D721Med (cell line): Measurements from ENCODE around the gene SLC5A5.

Experiments used
- DNase-seq: peaks from one replicate; pipeline ENCODE4 v3.0.0; 2011; ENCODE audit warnings: low spot score; ENCODE audit not compliant: insufficient read length
- FAIRE-seq: peaks from 2 replicates; lab custom pipeline; 2011; peaks lifted over from hg19 to GRCh38; lab: Jason Lieb, UNC
- TF ChIP-seq, protein P1 (sequence below): IDR thresholded peaks from 2 replicates; pipeline ENCODE4 v1.5.1; 2012; ENCODE audit warnings: mild to moderate bottlenecking, control low read depth; ENCODE audit not compliant: insufficient read depth; ENCODE audit errors: missing control alignments

Gene SLC5A5

GRCh38 chr19:17871878-17872250 is at the start of gene SLC5A5:
TSS of gene SLC5A5 (plus strand) at chr19:17871945. CDS start at chr19:17872320, 375 bp downstream.
- DNase-seq (no peak), FAIRE-seq (no peak)
- TF ChIP-seq, protein P1, sequence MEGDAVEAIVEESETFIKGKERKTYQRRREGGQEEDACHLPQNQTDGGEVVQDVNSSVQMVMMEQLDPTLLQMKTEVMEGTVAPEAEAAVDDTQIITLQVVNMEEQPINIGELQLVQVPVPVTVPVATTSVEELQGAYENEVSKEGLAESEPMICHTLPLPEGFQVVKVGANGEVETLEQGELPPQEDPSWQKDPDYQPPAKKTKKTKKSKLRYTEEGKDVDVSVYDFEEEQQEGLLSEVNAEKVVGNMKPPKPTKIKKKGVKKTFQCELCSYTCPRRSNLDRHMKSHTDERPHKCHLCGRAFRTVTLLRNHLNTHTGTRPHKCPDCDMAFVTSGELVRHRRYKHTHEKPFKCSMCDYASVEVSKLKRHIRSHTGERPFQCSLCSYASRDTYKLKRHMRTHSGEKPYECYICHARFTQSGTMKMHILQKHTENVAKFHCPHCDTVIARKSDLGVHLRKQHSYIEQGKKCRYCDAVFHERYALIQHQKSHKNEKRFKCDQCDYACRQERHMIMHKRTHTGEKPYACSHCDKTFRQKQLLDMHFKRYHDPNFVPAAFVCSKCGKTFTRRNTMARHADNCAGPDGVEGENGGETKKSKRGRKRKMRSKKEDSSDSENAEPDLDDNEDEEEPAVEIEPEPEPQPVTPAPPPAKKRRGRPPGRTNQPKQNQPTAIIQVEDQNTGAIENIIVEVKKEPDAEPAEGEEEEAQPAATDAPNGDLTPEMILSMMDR, result no peak

GRCh38 chr19:17824339-17824738 is 47.4 kb upstream of the SLC5A5 start:
- no peak for DNase-seq
- TF ChIP-seq, protein P1, result no peak
- no peak for FAIRE-seq

DNA sequence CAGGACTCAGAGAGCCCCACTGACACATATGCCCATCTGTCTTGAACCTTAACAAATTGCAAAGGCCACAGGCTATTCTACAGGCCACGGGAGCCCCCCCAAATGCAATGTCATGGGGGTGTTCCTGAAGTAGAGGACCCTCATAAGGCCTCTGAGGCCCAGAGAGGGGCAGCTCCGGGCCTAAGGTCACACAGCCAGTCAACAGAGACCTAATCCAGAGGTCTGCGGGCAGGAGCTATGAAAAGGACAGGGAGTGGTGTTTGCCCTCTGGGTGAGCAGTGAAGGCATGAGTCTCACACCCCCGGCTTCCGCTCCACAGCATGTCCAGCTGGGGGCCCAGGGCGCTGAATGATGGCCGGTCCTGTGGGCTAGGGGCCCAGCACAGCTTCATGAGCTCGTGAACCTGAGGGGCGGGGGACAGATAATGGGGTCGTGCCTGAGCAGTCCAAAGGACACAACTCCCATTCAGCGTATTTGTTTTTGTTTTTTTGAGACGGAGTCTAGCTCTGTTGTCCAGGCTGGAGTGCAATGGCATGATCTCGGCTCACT is 45.2 kb upstream of the SLC5A5 start:
- no peak for DNase-seq
- TF ChIP-seq, protein P1, result no peak
- no peak for FAIRE-seq

GRCh38 chr19:17829855-17830566 is 41.7 kb upstream of the SLC5A5 start:
- no peak for FAIRE-seq
- DNase-seq, result peak; percentile 91
- TF ChIP-seq, protein P1, result no peak

DNA sequence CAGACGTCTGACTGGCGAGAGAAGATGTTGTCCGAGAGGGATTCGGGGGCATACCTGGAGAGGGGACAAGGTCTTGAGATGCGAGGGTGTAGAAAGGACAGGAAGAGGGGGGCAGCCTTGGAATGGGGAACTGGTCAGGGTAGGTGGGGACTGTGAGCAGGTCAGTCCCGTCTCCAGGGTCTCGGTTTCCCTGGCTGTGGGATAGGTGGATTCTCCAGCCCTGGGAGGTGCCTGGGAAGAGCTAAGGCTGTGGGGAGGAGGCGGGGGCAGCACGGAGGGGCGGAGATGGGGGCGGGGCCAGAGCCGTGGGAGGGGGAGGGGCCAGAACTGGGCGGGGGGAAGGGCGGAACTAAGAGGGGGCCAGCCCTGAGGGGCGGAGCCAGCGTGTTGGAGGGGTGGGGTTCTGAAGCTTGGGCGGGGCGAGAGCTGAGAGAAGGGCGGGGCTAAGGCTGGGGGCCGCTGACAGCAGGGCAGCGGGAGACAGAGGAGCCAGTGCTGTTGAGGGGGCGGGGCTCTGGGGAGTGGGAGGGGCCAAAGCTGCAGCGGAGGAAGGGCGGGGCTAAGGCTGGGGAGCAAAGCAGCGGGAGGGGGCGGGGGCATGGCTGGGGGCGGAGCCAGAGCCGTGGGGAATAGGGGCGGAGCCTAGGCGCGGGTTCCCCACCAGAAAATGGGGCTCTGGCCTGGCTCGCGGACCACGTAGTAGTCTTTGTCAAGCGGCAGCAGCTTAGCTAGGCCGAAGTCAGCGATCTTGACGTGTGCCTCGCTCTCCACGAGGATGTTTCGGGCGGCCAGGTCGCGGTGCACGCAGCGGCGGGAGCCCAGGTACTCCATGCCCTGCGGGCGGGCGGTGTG is 41.0 kb upstream of the SLC5A5 start:
- peak; percentile 75 for DNase-seq
- FAIRE-seq, result no peak
- TF ChIP-seq, protein P1, result no peak

DNA sequence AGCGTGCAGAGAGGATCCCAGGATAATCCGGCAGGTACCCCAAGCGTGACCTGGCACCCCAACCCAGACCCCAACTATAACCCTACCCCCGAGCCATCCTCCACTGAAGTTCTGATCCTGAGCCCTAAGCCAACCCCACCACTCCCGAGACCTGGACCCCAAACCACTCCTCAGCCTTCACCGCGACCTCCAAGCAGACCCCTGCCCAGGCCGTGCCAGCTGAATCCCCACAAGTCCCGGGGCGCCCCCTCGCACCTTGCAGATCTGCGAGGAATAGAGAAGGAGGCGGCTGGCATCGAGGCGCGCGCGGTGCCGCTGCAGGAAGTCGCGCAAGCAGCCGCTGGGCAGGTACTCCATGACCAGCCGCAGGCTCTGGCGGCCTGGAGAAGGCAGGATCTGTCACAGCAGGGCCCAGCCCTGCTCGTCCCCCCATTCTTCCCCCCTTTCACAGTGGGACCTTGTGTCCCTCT is 40.3 kb upstream of the SLC5A5 start:
- DNase-seq (no peak), FAIRE-seq (no peak)
- TF ChIP-seq, protein P1, result no peak
